ENCODE measurements around the gene WNT8B.

WNT8B gene

DNA sequence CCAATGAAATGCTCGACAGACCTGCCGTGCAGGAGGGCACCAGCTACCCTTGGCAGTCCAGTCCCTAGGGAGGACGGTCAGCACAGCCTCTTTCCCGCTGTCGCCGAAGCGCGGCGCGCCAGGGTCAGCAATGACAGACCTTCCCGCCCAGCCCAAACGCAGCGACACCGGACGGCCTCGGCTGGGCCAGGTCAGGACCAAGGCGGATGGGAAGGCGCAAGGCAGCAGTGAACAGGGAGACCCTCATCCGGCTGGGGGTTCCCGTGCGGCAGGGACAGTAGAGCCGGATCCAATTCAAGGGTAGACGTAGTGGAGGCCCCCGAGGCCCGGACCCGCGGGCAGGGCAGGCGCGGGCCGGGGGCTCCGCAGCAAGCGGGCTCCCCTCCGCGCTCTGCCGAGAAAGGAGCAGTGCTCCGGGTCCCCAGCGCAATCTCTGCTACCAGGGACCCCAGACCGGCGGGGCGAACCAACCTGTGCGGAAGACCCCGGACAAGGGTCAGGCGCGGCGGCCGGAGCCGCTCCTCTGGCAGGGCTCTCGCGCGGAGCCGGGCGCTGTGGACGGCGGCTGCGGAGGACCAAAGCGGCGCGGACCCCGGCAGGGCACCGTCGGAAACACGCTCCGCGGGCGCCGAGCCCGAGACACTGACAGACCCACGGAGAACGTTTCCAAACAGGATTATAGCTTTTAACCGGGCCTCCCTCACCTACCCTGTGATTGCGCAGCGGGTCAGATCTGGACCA lies 56.7 kb downstream of the WNT8B start, which contains the start of gene SEC31B:
Gene SEC31B (minus strand): TSS at position 551 of the 741 bp plus-strand sequence. CDS start 2,909 bp downstream, outside the sequence.
- no peak for DNase-seq

DNA sequence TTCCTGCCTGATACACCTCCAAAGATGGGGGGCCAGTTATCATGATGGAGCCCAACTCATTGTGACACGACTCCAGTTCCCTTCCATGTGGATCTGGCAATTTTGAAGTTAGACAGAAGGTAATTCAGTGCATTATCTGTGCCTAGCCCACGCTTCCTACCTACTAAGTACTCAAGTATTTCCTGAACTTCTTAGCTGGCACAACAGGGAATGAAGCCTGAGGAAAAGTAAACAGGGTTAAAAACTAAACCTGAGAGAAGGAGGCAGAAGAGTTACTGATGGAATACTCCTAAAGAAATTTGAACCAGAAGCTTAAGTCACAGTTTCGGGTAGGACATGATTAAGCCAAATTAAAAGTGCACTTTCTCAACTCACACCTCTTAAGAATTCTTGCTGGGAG lies 58.0 kb downstream of the WNT8B start:
- no peak for DNase-seq

DNA sequence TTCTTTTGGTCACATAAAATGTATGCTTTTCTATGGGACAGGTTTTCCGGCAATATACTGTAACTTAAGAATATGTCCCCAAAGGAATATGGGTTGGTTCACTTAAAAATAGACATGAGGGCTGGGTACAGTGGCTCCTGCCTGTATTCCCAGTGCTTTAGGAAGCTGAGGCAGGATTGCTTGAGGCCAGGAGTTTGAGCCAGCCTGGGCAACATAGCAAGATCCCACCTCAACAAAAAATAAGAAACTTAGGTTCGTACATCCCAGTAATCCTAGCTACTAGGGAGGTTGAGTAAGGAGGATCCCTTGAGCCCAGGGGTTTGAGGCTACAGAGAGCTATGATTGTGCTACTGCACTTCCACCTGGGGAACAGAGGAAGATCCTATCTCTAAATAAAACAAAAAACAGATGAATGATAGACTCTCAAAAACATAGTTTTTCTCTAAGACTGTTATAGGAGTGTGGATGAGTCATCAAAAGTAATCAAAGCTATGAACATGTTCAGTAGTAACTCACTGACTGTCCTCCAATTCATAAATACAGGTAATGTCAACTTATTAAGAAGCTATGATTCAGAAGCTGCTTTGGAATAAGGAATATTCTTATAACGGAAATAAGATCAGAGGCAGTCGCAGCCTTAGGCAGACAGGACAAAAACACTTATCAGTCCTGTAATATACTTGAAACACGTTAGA lies 59.4 kb downstream of the WNT8B start:
- DNase-seq = no peak

DNA sequence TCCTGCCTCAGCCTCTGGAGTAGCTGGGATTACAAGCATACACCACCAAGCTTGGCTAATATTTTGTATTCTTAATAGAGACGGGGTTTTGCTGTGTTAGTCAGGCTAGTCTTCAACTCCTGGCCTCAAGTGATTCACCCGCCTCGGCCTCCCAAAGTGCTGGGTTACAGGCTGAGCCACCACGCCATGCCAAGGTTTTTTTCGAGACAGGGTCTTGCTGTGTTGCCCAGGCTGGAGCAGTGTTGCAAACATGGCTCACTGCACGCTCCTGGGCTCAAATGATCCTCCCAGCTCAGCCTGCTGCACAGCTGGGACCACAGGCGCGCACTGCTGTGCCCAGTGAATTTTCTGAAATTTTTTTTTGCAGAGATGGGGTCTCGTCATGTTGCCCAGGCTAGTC lies 60.1 kb downstream of the WNT8B start:
- no peak for DNase-seq

DNA sequence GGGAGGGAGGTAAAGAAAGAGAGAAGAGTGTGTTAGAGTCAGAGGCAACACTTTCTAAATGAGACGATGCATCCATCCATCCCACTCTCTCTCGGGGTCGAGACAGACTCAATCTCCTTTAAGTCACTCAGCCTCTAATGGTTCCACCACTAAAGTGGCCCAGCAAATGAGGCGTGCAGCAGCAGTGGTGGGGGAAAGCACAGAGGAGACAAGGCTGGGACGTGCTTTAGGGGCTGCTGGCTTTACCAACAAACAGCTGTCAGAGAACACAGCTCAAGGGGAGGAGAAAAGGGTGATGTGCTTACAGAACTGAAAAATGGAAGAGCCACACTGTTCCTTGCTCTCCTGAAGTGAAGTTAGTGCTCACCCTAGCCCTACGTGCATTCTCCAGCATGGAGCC lies 61.4 kb downstream of the WNT8B start:
- no peak for DNase-seq

DNA sequence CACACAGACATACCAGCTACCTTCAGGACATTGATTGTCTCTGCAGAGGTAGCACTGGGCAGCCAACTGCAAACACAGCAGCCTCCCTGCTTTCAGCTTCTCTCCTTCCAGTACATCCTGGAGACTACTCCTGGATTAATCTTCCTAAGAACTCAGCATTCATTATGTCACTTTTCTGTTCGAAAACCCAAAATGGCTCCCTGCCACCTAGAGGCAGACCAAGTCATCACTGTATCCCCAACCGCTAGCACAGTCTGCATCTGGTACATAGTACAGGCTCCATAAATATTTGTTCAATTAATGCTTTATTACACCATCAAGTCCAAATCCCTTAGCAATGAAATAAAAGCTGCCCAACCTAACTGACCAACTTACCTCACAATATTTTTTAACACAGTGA lies 61.8 kb downstream of the WNT8B start:
- no peak for DNase-seq

DNA sequence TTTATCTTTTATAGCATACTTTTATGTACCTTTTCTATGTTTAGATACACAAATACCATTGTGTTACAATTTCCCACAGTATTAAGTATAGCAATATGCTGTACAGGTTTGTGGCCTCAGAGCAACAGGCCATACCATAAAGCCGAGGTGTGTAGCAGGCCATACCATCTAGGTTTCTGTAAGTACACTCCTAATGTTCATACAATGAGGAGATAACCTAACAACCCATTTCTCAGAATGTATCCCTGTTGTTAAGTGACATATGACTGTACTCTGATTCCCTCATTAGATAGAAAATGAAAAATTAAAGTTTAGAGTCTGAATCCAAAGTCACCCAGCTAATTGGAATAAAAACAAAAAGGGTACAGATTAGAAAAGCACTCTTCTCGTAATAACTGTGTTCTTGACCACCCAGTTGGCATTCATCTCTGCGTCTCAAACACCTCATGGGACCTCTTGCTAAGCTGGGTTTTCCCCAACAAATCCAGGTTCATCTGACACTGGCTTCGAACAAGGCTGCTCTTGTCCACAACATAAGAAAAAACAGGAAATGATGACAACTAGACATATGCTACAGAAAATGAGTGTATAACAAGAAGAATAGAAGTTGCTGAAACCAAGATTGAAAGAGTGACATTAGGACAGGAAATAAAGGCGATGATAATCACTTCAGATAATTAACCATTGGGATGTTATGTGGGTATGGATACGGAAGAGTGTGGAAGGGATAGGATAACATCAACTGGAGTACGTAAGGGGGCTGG lies 65.5 kb downstream of the WNT8B start:
- DNase-seq = no peak

DNA sequence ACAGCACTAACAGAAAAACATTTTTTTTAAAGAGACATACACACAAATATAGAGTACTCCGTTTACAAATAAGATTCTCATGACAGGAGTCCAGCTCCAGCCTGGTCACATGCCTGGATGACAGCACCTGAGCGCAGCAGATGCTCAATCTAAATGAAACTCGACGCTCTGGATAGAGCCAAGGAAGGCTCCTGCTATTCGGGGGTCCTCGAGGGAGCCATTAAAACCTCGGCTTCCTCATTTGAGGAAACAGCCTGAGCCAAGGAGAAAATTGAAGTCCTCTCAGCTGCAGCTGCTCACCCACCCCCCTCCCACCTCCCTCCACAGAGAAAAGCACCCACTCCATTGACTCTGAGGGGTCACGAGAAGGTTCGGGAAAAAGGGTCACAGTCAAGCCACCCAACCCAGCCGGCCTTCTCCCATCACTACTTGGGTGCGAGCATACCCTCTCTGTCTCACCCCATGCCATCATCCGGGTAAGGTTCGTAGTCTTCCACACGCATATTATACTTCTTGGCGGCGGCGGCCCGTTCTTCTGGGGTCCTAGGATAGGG lies 66.2 kb downstream of the WNT8B start:
- no peak for DNase-seq

DNA sequence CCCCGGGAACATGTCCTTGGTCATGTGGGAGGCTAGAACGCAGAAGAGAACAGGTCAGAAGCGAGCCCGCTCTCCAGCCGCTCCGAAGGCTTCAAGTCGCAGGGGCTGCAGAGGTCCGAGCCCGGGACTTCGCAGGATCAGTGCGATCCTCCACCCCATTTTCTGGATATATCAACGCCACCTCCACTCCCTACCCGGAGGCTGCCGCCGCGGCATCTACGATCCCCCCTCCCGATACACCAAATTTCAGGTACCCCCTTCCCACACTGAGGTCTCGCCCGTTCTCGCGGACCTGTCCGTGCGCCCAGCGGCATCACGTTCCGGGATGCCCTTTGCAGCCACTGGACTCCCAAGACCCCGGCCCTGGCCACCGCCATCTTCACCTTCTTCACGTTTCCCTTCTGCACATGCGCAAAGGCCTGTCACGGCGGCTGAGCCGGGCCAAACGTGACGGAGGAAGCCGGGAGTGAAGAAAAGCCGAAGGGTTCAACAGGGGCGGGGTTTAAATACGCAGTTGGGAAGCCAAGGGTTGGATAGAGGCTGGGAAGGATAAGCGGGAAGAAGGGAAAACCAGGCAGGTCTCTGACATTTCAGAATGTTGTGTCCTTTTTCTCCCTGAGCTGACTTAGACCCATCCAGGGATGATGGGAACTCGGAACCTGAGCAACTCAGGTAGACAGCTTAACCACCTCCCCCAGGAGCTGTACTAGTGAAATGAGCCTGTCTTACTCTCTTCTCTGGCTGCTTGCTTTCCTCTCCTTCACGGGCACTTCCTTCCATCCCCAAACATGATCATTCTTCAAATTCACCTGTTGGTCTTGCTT lies 66.9 kb downstream of the WNT8B start, which contains the start of gene NDUFB8:
Gene NDUFB8 (minus strand): TSS at position 397 of the 824 bp plus-strand sequence. CDS start 20 bp downstream, at position 377.
- DNase-seq = peak; percentile 72

DNA sequence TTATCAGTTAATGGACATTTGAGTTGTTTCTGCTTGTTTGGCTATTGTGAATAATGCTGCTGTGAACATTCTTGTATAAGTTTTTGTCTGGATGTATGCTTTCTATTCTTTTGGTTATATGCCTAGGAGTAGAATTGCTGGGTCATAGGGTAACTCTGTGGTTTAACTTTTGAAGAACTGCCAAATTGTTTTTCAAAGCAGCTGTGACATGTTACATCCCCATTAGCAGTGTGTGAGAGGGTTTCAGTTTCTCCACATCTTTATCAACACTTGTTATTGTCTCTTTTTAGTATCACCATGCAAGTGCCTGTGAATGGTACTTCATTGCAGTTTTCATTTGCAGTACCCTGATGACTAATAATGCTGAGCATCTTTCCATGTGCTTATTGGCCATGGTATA lies 69.0 kb downstream of the WNT8B start:
- DNase-seq = no peak
